HL-60 (cell line): ENCODE measurements around the gene MMP23B.

Experiments
- TF ChIP-seq, protein P1 (sequence below): IDR thresholded peaks from 2 replicates; pipeline ENCODE4 v1.6.1; 2012; ENCODE audit warnings: low read depth; ENCODE audit not compliant: insufficient replicate concordance
- TF ChIP-seq, protein P2 (sequence below): IDR thresholded peaks from one replicate; pipeline ENCODE4 v1.5.1; 2011; ENCODE audit warnings: low read length, control low read depth, inconsistent platforms; ENCODE audit not compliant: insufficient read depth

DNA sequence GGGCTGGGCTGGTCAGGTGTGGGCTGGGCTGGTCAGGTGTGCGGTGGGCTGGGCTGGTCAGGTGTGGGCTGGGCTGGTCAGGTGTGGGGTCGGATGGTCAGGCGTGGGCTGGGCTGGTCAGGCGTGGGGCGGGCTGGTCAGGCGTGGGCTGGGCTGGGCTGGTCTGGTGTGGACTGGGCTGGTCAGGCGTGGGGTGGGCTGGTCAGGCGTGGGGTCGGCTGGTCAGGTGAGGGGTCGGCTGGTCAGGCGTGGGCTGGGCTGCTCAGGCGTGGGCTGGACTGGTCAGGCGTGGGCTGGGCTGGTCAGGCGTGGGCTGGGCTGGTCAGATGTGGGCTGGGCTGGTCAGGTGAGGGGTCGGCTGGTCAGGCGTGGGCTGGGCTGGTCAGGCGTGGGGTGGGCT lies 26.2 kb upstream of the MMP23B start:
- TF ChIP-seq, protein P1, sequence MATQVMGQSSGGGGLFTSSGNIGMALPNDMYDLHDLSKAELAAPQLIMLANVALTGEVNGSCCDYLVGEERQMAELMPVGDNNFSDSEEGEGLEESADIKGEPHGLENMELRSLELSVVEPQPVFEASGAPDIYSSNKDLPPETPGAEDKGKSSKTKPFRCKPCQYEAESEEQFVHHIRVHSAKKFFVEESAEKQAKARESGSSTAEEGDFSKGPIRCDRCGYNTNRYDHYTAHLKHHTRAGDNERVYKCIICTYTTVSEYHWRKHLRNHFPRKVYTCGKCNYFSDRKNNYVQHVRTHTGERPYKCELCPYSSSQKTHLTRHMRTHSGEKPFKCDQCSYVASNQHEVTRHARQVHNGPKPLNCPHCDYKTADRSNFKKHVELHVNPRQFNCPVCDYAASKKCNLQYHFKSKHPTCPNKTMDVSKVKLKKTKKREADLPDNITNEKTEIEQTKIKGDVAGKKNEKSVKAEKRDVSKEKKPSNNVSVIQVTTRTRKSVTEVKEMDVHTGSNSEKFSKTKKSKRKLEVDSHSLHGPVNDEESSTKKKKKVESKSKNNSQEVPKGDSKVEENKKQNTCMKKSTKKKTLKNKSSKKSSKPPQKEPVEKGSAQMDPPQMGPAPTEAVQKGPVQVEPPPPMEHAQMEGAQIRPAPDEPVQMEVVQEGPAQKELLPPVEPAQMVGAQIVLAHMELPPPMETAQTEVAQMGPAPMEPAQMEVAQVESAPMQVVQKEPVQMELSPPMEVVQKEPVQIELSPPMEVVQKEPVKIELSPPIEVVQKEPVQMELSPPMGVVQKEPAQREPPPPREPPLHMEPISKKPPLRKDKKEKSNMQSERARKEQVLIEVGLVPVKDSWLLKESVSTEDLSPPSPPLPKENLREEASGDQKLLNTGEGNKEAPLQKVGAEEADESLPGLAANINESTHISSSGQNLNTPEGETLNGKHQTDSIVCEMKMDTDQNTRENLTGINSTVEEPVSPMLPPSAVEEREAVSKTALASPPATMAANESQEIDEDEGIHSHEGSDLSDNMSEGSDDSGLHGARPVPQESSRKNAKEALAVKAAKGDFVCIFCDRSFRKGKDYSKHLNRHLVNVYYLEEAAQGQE: no peak
- TF ChIP-seq, protein P2, sequence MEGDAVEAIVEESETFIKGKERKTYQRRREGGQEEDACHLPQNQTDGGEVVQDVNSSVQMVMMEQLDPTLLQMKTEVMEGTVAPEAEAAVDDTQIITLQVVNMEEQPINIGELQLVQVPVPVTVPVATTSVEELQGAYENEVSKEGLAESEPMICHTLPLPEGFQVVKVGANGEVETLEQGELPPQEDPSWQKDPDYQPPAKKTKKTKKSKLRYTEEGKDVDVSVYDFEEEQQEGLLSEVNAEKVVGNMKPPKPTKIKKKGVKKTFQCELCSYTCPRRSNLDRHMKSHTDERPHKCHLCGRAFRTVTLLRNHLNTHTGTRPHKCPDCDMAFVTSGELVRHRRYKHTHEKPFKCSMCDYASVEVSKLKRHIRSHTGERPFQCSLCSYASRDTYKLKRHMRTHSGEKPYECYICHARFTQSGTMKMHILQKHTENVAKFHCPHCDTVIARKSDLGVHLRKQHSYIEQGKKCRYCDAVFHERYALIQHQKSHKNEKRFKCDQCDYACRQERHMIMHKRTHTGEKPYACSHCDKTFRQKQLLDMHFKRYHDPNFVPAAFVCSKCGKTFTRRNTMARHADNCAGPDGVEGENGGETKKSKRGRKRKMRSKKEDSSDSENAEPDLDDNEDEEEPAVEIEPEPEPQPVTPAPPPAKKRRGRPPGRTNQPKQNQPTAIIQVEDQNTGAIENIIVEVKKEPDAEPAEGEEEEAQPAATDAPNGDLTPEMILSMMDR: no peak
